ENCODE measurements around the gene ANKRD23.
A peak's percentile ranks its signal among the peaks of the same experiment; 100 is the strongest.
"Not testable (repeated sequence)": the region's sequence is repeated elsewhere in the genome, so short reads cannot be mapped to it uniquely, and the experiment has no call there.

Gene ANKRD23

GRCh38 chr2:96863056-96863455 lies 19.2 kb upstream of the ANKRD23 start:
- not testable (repeated sequence) for DNase-seq (ENCODE audit: low read depth)

- no peak for DNase-seq (ENCODE audit: low read depth)
Observed at GRCh38 chr2:96861074-96861473, 17.3 kb upstream of the ANKRD23 start.

- DNase-seq (ENCODE audit: low read depth): peak; percentile 38
Observed at GRCh38 chr2:96860065-96861029, 16.5 kb upstream of the ANKRD23 start.

GRCh38 chr2:96859681-96860064 lies 15.9 kb upstream of the ANKRD23 start:
- no peak for DNase-seq (ENCODE audit: low read depth)

GRCh38 chr2:96859099-96859649 lies 15.4 kb upstream of the ANKRD23 start:
- no peak for DNase-seq (ENCODE audit: low read depth)

- DNase-seq (ENCODE audit: low read depth): peak; percentile 96
Observed at GRCh38 chr2:96857667-96858372, 14.0 kb upstream of the ANKRD23 start, which contains the start of gene ANKRD39. ANKRD39 (minus strand) TSS chr2:96858016; CDS start chr2:96857987, 29 bp downstream.

- DNase-seq (ENCODE audit: low read depth): no peak
Observed at GRCh38 chr2:96856776-96857666, 13.2 kb upstream of the ANKRD23 start.

- no peak for DNase-seq (ENCODE audit: low read depth)
Observed at GRCh38 chr2:96853321-96853720, 9.5 kb upstream of the ANKRD23 start.

GRCh38 chr2:96852667-96853066 lies 8.8 kb upstream of the ANKRD23 start:
- no peak for DNase-seq (ENCODE audit: low read depth)

- DNase-seq (ENCODE audit: low read depth): no peak
Observed at GRCh38 chr2:96848264-96848663, 4.4 kb upstream of the ANKRD23 start.

GRCh38 chr2:96847586-96847985 lies 3.8 kb upstream of the ANKRD23 start:
- no peak for DNase-seq (ENCODE audit: low read depth)

- DNase-seq (ENCODE audit: low read depth): no peak
Observed at GRCh38 chr2:96846825-96847224, 3.0 kb upstream of the ANKRD23 start.

GRCh38 chr2:96844405-96844808 lies 586 bp upstream of the ANKRD23 start:
- no peak for DNase-seq (ENCODE audit: low read depth)

- no peak for DNase-seq (ENCODE audit: low read depth)
Observed at GRCh38 chr2:96842600-96842999, 1.2 kb downstream of the ANKRD23 start.

GRCh38 chr2:96841701-96842495 lies 1.9 kb downstream of the ANKRD23 start:
- DNase-seq (ENCODE audit: low read depth): no peak

- DNase-seq (ENCODE audit: low read depth): no peak
Observed at GRCh38 chr2:96839875-96840850, 3.7 kb downstream of the ANKRD23 start.

- DNase-seq (ENCODE audit: low read depth): peak; percentile 67
Observed at GRCh38 chr2:96839293-96839874, 4.4 kb downstream of the ANKRD23 start.

- no peak for DNase-seq (ENCODE audit: low read depth)
Observed at GRCh38 chr2:96838345-96839292, 5.2 kb downstream of the ANKRD23 start.

All from activated T-helper 9 cell treated with anti-CD3 and anti-CD28 coated beads, Interleukin-2, amount 50 U/mL, for 16 hours (primary cell).